Stimulated activated CD8-positive, alpha-beta memory T cell treated with anti-CD3 and anti-CD28 coated beads, Interleukin-4, amount 100 ng/mL, for 48 hours (primary cell): ENCODE data around the gene BOLA3.
"Not testable (repeated sequence)": the region's sequence is repeated elsewhere in the genome, so short reads cannot be mapped to it uniquely, and the experiment has no call there.

ENCODE experiments used
- DNase-seq: peaks from one replicate; pipeline ENCODE4 v3.0.0-alpha.2; 2020

Gene BOLA3

GRCh38 chr2:74101574-74102300 lies 46.0 kb downstream of the BOLA3 start:
- peak; percentile 6 for DNase-seq

- DNase-seq = peak; percentile 14
Measured at GRCh38 chr2:74100254-74101216, 47.2 kb downstream of the BOLA3 start.

GRCh38 chr2:74099835-74100234 lies 47.9 kb downstream of the BOLA3 start:
- DNase-seq = peak; percentile 19

GRCh38 chr2:74099271-74099670 lies 48.4 kb downstream of the BOLA3 start:
- no peak for DNase-seq

GRCh38 chr2:74097574-74097973 lies 50.1 kb downstream of the BOLA3 start:
- no peak for DNase-seq

- no peak for DNase-seq
Measured at GRCh38 chr2:74096052-74096451, 51.7 kb downstream of the BOLA3 start.

- no peak for DNase-seq
Measured at GRCh38 chr2:74095632-74096031, 52.1 kb downstream of the BOLA3 start.

- no peak for DNase-seq
Measured at GRCh38 chr2:74094291-74094690, 53.4 kb downstream of the BOLA3 start.

GRCh38 chr2:74093840-74094239 lies 53.9 kb downstream of the BOLA3 start:
- no peak for DNase-seq

- DNase-seq = no peak
Measured at GRCh38 chr2:74093426-74093825, 54.3 kb downstream of the BOLA3 start.

- DNase-seq = no peak
Measured at GRCh38 chr2:74092275-74092674, 55.4 kb downstream of the BOLA3 start.

- DNase-seq = no peak
Measured at GRCh38 chr2:74091391-74091790, 56.3 kb downstream of the BOLA3 start.

- DNase-seq = no peak
Measured at GRCh38 chr2:74089816-74090745, 57.6 kb downstream of the BOLA3 start.

GRCh38 chr2:74088676-74089075 lies 59.0 kb downstream of the BOLA3 start:
- not testable (repeated sequence) for DNase-seq

GRCh38 chr2:74087696-74088095 lies 60.0 kb downstream of the BOLA3 start:
- DNase-seq = no peak

- no peak for DNase-seq
Measured at GRCh38 chr2:74086021-74086420, 61.7 kb downstream of the BOLA3 start.
